ENCODE results near the gene FMNL2.

Gene FMNL2

DNA sequence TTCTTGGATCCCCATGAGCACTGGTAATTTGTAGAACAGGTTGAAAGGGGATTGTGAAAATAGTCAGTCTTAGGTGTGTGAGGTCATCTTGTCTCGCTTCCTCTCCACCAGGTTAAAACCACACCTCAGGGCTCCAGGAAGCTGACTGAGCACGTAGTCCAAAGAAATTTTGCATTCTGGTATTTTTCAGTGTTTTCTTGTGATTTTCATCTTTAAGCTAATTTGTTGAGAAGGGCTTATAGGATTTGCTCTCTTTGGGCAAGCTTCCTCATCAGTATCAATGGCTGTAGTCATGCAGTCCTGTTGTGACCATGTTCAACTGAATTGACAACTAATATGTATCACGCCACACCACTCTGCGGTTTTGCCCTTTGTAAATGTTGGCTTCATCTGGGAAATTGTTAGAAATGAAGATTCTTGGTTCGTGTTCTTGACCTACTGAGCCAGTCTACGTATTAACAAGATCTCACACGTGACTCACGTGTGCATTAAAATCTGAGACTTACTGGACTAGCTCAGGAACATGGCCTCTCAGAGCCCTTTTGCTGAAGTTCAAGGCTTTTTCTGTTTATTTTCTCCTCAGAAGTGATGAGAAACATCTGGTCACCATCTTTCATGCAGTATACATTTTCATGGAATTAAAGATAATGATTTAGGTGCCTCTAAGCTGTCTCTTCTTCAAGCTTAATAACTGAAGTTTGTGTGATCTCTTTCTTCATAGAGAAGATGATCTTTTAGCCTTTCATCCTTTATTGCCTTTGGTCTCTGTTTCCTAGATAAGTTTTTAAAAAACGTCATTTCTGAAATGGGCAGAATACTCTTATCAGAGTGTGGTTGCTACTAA is 32.8 kb downstream of the FMNL2 start:
- DNase-seq, result no peak
- Histone ChIP-seq H3K36me3 (no peaks in the 10 kb centered on the region), H3K4me1 (peaks cover 0 to 34% (median 4%) of the 10 kb centered on the region in 4 donors), H3K27ac (no peak overlapping the region), H3K4me3 (no peak overlapping the region), H3K9me3 (no peaks in the 10 kb centered on the region), H3K27me3 (no peaks in the 10 kb centered on the region)
- no peak for TF ChIP-seq CTCF (IDR thresholded peaks at IDR 0.05)
- intact Hi-C loops (cut with DNase I; ENCODE audit: low total_unique reads), result no loop called here

DNA sequence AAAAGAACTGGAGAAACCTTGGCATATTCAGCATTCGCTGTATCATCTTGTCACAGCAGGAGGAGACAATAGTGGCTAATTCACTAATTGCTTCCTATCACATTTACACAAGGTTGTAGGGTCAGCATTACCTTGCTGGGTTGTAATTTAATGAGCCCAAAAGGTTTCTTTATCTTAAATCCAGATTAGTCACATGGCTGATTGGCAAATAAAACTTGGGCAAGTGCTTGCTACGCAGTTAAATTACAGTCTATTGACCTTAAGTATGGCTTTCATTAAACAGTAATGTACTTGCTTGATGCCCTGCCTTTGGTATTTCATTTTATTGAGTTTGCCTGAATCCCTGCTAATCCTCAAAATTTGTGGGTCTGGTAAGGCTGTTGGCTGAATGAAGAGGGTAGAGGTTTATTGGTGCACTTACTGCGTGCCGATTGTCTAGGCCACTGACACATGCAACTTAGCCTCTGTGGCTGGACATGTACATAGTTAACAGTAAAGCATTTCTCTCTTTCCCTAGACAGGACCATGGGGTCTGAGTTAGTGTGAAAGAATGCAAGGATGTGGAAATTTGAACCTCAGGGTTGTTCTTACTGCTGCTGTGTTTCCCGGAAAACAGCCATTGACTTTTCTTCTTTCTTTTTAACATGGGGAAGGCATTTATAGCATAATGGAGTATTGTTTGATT is 34.3 kb downstream of the FMNL2 start:
- Histone ChIP-seq H3K27me3 (no peaks in the 10 kb centered on the region), H3K27ac (no peak overlapping the region), H3K4me3 (no peak overlapping the region), H3K9me3 (no peaks in the 10 kb centered on the region), H3K36me3 (no peaks in the 10 kb centered on the region), H3K4me1 (peaks cover 0 to 35% (median 4%) of the 10 kb centered on the region in 4 donors)
- DNase-seq, result no peak
- no peak for TF ChIP-seq CTCF (IDR thresholded peaks at IDR 0.05)
- intact Hi-C loops (cut with DNase I; ENCODE audit: low total_unique reads), result no loop called here

- H3K27ac ChIP-seq, result no peak overlapping the region
- no peak for DNase-seq
- H3K27me3 ChIP-seq, result no peaks in the 10 kb centered on the region
- no peak for TF ChIP-seq CTCF (IDR thresholded peaks at IDR 0.05)
- H3K4me1 ChIP-seq, result peaks cover 0 to 35% (median 4%) of the 10 kb centered on the region in 4 donors
- no peak overlapping the region for H3K4me3 ChIP-seq
- intact Hi-C loops (cut with DNase I; ENCODE audit: low total_unique reads), result no loop called here
- no peaks in the 10 kb centered on the region for H3K9me3 ChIP-seq
- no peaks in the 10 kb centered on the region for H3K36me3 ChIP-seq
Observed at GRCh38 chr2:152370783-152371182, 35.8 kb downstream of the FMNL2 start.

- Histone ChIP-seq H3K27ac (no peak overlapping the region), H3K4me3 (no peak overlapping the region), H3K9me3 (no peaks in the 10 kb centered on the region), H3K27me3 (no peaks in the 10 kb centered on the region), H3K4me1 (peaks cover 0 to 42% (median 4%) of the 10 kb centered on the region in 4 donors), H3K36me3 (no peaks in the 10 kb centered on the region)
- no peak for DNase-seq
- intact Hi-C loops (cut with DNase I; ENCODE audit: low total_unique reads), result no loop called here
- TF ChIP-seq CTCF (IDR thresholded peaks at IDR 0.05), result no peak
Observed at GRCh38 chr2:152372438-152372984, 37.5 kb downstream of the FMNL2 start.

GRCh38 chr2:152375174-152375573 is 40.2 kb downstream of the FMNL2 start:
- TF ChIP-seq CTCF (IDR thresholded peaks at IDR 0.05), result no peak
- H3K4me1 ChIP-seq, result peaks cover 0 to 25% (median 3%) of the 10 kb centered on the region in 4 donors
- no peak for DNase-seq

More at GRCh38 chr2:152375174-152375573, 40.2 kb downstream of the FMNL2 start:
- Histone ChIP-seq H3K27ac (no peak overlapping the region), H3K36me3 (no peaks in the 10 kb centered on the region), H3K9me3 (no peaks in the 10 kb centered on the region), H3K4me3 (no peak overlapping the region), H3K27me3 (no peaks in the 10 kb centered on the region)
- intact Hi-C loops (cut with DNase I; ENCODE audit: low total_unique reads), result no loop called here
